WTC11 (cell line): ENCODE results near the gene TCF7L2. TPM values are rescaled to one million over a fixed set of nuclear protein-coding genes. Genes with fewer than 3 reads are reported as not detected.

ENCODE experiments used
- ATAC-seq: fragments of 200-7000 bp; cut with Tn5 transposase; 2 replicates; pipeline ENCODE4 v1.10.0; 2021; ENCODE audit warnings: mild to moderate bottlenecking, moderate library complexity
- CTCF ChIA-PET: fragments of 300-600 bp; sonication (Branson Sonifier 250); formaldehyde crosslinking; loops from one replicate; lab custom pipeline; 2021; ENCODE audit warnings: antibody characterized with exemption; lab: Charles Lee
- POLR2A ChIA-PET: fragments of 350-600 bp; sonication (Branson Sonifier 250); formaldehyde crosslinking; loops from one replicate; lab custom pipeline; 2021; ENCODE audit warnings: antibody characterized with exemption; lab: Charles Lee
- DNase-seq: peaks from one replicate; pipeline ENCODE4 v3.0.0; 2021; ENCODE audit warnings: low spot score
- H3K27ac Mint-ChIP-seq: 2 replicates; pipeline ENCODE4 v1.8.0; 2021; ENCODE audit warnings: mixed read lengths
- H3K27me3 Mint-ChIP-seq: 2 replicates; pipeline ENCODE4 v1.8.0; 2021; ENCODE audit warnings: low read depth, mild to moderate bottlenecking, moderate library complexity, mixed read lengths
- H3K36me3 Mint-ChIP-seq: 2 replicates; pipeline ENCODE4 v1.8.0; 2021; ENCODE audit warnings: mixed read lengths
- H3K4me1 Mint-ChIP-seq: 2 replicates; pipeline ENCODE4 v1.8.0; 2022; ENCODE audit warnings: mixed read lengths
- H3K4me3 Mint-ChIP-seq: 2 replicates; pipeline ENCODE4 v1.8.0; 2021; ENCODE audit warnings: mild to moderate bottlenecking, moderate library complexity, mixed read lengths
- H3K9me3 Mint-ChIP-seq: 2 replicates; pipeline ENCODE4 v1.8.0; 2021; ENCODE audit warnings: mixed read lengths
- AR ChIP-seq: fragments of 250-450 bp; sonication (Bioruptor Pico); IDR thresholded peaks from 2 replicates; pipeline ENCODE4 v1.9.0; 2021; ENCODE audit warnings: mild to moderate bottlenecking
- FOXJ3 ChIP-seq: sonication (generic); formaldehyde crosslinking; IDR thresholded peaks from 2 replicates; pipeline ENCODE4 v1.9.0; 2021; ENCODE audit warnings: missing genetic modification reagents, mild to moderate bottlenecking, borderline replicate concordance
- FOXP4 ChIP-seq: sonication (generic); formaldehyde crosslinking; IDR thresholded peaks from 2 replicates; pipeline ENCODE4 v1.8.0; 2022; ENCODE audit warnings: mild to moderate bottlenecking, missing genetic modification reagents
- GRHL2 ChIP-seq: fragments of 250-450 bp; sonication (Bioruptor Pico); IDR thresholded peaks from 2 replicates; pipeline ENCODE4 v1.8.0; 2022; ENCODE audit warnings: mild to moderate bottlenecking, moderate library complexity; ENCODE audit not compliant: insufficient replicate concordance, severe bottlenecking
- HMGA2 ChIP-seq: fragments of 250-450 bp; sonication (Bioruptor Pico); IDR thresholded peaks from 2 replicates; pipeline ENCODE4 v1.4.0; 2021; ENCODE audit warnings: mild to moderate bottlenecking, moderate library complexity
- IRF1 ChIP-seq: sonication (generic); formaldehyde crosslinking; IDR thresholded peaks from 2 replicates; pipeline ENCODE4 v1.8.0; 2023; ENCODE audit warnings: missing genetic modification reagents
- JUN ChIP-seq: sonication (generic); formaldehyde crosslinking; IDR thresholded peaks from 2 replicates; pipeline ENCODE4 v1.8.0; 2023; ENCODE audit warnings: mild to moderate bottlenecking, missing genetic modification reagents
- KAT7 ChIP-seq: sonication (generic); formaldehyde crosslinking; IDR thresholded peaks from 2 replicates; pipeline ENCODE4 v1.8.1; 2023; ENCODE audit warnings: missing genetic modification reagents, mild to moderate bottlenecking, borderline replicate concordance
- MLX ChIP-seq: sonication (generic); formaldehyde crosslinking; IDR thresholded peaks from 2 replicates; pipeline ENCODE4 v1.8.1; 2023; ENCODE audit warnings: mild to moderate bottlenecking, missing genetic modification reagents, moderate library complexity
- NFATC4 ChIP-seq: fragments of 250-450 bp; sonication (Bioruptor Pico); IDR thresholded peaks from 2 replicates; pipeline ENCODE4 v1.9.0; 2021; ENCODE audit warnings: mild to moderate bottlenecking
- NFE2L1 ChIP-seq: sonication (generic); formaldehyde crosslinking; IDR thresholded peaks from 2 replicates; pipeline ENCODE4 v1.8.1; 2023; ENCODE audit warnings: missing genetic modification reagents
- NR1H2 ChIP-seq: sonication (generic); formaldehyde crosslinking; IDR thresholded peaks from 2 replicates; pipeline ENCODE4 v1.9.0; 2021; ENCODE audit warnings: mild to moderate bottlenecking, moderate library complexity, missing genetic modification reagents
- OVOL2 ChIP-seq: fragments of 250-450 bp; sonication (Bioruptor Pico); IDR thresholded peaks from 2 replicates; pipeline ENCODE4 v1.9.0; 2021; ENCODE audit warnings: mild to moderate bottlenecking, borderline replicate concordance
- RELA ChIP-seq: sonication (generic); formaldehyde crosslinking; IDR thresholded peaks from 2 replicates; pipeline ENCODE4 v1.8.1; 2022; ENCODE audit warnings: missing genetic modification reagents, mild to moderate bottlenecking, borderline replicate concordance
- SOX15 ChIP-seq: fragments of 250-450 bp; sonication (Bioruptor Pico); IDR thresholded peaks from 2 replicates; pipeline ENCODE4 v1.9.0; 2021; ENCODE audit warnings: mild to moderate bottlenecking
- TEAD1 ChIP-seq: sonication (generic); formaldehyde crosslinking; IDR thresholded peaks from 2 replicates; pipeline ENCODE4 v1.8.0; 2022; ENCODE audit warnings: mild to moderate bottlenecking, missing genetic modification reagents
- ZMAT4 ChIP-seq: fragments of 250-450 bp; sonication (Bioruptor Pico); IDR thresholded peaks from 2 replicates; pipeline ENCODE4 v1.9.0; 2021; ENCODE audit warnings: mild to moderate bottlenecking
- ZNF121 ChIP-seq: sonication (generic); formaldehyde crosslinking; IDR thresholded peaks from 2 replicates; pipeline ENCODE4 v1.8.0; 2023; ENCODE audit warnings: missing genetic modification reagents
- ZNF138 ChIP-seq: sonication (generic); formaldehyde crosslinking; conservative IDR thresholded peaks from 2 replicates; pipeline ENCODE4 v1.8.1; 2022; ENCODE audit warnings: mild to moderate bottlenecking, moderate library complexity, missing genetic modification reagents
- ZNF232 ChIP-seq: sonication (generic); formaldehyde crosslinking; IDR thresholded peaks from 2 replicates; pipeline ENCODE4 v1.8.0; 2022; ENCODE audit warnings: mild to moderate bottlenecking, missing genetic modification reagents
- ZNF423 ChIP-seq: fragments of 250-450 bp; sonication (Bioruptor Pico); IDR thresholded peaks from 2 replicates; pipeline ENCODE4 v2.1.2; 2022; ENCODE audit warnings: mild to moderate bottlenecking, moderate library complexity
- ZSCAN18 ChIP-seq: fragments of 250-450 bp; sonication (Bioruptor Pico); IDR thresholded peaks from 2 replicates; pipeline ENCODE4 v2.1.2; 2022; ENCODE audit warnings: mild to moderate bottlenecking, moderate library complexity
- total RNA-seq: library from RNA; stranded (reverse); gene quantifications from 3 replicates; pipeline ENCODE4 v1.2.3, GENCODE V29; 2021
- TF ChIP-seq, protein P1 (sequence below): sonication (generic); formaldehyde crosslinking; IDR thresholded peaks from 2 replicates; pipeline ENCODE4 v1.8.0; 2022; ENCODE audit warnings: mild to moderate bottlenecking, missing genetic modification reagents
- TF ChIP-seq, protein P2 (sequence below): sonication (generic); formaldehyde crosslinking; IDR thresholded peaks from 2 replicates; pipeline ENCODE4 v1.8.0; 2022; ENCODE audit warnings: missing genetic modification reagents

The TCF7L2 gene
- total RNA-seq, 1 experiment from 2014 or later: 44.5 TPM

DNA sequence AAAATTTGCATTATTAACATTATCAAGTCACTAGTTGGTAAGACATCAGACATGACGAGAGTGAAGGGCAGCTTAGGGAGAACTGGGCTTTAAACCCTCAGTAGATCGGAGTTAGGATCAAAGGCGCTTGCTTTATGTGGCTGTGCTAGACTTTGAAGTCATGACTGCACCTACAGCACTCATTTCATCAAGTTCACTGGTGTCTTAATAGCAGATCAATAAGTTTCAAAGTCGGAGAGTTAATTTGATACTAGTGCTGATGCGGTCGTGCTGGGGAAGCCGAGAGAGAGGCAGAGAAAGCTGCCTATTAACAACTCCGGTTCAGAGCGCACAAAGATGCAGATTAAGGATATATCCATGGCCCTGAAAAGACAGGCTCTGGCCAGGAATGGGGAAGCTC lies 172.9 kb downstream of the TCF7L2 start:
- Mint-ChIP-seq H3K27me3 (no peaks in the 10 kb centered on the region), H3K36me3 (no peaks in the 10 kb centered on the region), H3K4me1 (peaks cover 76% of the 10 kb centered on the region), H3K4me3 (no peak overlapping the region), H3K9me3 (no peaks in the 10 kb centered on the region), H3K27ac (peak overlapping the region; percentile 25)
- ChIA-PET CTCF (no interaction called here), POLR2A (no interaction called here)
- DNase-seq (no peak), ATAC-seq (no peak)
- TF ChIP-seq NR1H2 (CRISPR knock-in tag) (no peak), OVOL2 (no peak), NFATC4 (CRISPR knock-in tag) (no peak), JUN (CRISPR knock-in tag) (no peak), MLX (no peak), ZNF121 (CRISPR knock-in tag) (no peak), FOXJ3 (CRISPR knock-in tag) (no peak), GRHL2 (CRISPR knock-in tag) (no peak)
- TF ChIP-seq, protein P1, sequence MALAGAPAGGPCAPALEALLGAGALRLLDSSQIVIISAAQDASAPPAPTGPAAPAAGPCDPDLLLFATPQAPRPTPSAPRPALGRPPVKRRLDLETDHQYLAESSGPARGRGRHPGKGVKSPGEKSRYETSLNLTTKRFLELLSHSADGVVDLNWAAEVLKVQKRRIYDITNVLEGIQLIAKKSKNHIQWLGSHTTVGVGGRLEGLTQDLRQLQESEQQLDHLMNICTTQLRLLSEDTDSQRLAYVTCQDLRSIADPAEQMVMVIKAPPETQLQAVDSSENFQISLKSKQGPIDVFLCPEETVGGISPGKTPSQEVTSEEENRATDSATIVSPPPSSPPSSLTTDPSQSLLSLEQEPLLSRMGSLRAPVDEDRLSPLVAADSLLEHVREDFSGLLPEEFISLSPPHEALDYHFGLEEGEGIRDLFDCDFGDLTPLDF (CRISPR knock-in tag): no peak
- TF ChIP-seq, protein P2, sequence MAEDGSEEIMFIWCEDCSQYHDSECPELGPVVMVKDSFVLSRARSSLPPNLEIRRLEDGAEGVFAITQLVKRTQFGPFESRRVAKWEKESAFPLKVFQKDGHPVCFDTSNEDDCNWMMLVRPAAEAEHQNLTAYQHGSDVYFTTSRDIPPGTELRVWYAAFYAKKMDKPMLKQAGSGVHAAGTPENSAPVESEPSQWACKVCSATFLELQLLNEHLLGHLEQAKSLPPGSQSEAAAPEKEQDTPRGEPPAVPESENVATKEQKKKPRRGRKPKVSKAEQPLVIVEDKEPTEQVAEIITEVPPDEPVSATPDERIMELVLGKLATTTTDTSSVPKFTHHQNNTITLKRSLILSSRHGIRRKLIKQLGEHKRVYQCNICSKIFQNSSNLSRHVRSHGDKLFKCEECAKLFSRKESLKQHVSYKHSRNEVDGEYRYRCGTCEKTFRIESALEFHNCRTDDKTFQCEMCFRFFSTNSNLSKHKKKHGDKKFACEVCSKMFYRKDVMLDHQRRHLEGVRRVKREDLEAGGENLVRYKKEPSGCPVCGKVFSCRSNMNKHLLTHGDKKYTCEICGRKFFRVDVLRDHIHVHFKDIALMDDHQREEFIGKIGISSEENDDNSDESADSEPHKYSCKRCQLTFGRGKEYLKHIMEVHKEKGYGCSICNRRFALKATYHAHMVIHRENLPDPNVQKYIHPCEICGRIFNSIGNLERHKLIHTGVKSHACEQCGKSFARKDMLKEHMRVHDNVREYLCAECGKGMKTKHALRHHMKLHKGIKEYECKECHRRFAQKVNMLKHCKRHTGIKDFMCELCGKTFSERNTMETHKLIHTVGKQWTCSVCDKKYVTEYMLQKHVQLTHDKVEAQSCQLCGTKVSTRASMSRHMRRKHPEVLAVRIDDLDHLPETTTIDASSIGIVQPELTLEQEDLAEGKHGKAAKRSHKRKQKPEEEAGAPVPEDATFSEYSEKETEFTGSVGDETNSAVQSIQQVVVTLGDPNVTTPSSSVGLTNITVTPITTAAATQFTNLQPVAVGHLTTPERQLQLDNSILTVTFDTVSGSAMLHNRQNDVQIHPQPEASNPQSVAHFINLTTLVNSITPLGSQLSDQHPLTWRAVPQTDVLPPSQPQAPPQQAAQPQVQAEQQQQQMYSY (CRISPR knock-in tag): no peak

GRCh38 chr10:113124724-113125123 lies 174.7 kb downstream of the TCF7L2 start:
- Mint-ChIP-seq H3K27ac (no peak overlapping the region), H3K9me3 (no peaks in the 10 kb centered on the region), H3K27me3 (no peaks in the 10 kb centered on the region), H3K4me1 (peaks cover 81% of the 10 kb centered on the region), H3K36me3 (no peaks in the 10 kb centered on the region), H3K4me3 (no peak overlapping the region)
- ChIA-PET CTCF (interaction anchor here (0.7 to 0.9 kb wide), 2 partner anchors 40 to 228 kb away, joined by 3 read pairs; no protein-coding TSS in a partner anchor), POLR2A (no interaction called here)
- no peak for ATAC-seq
- DNase-seq: no peak
- no peak for TF ChIP-seq NFE2L1 (CRISPR knock-in tag)
- TF ChIP-seq ZNF232: no peak
- TF ChIP-seq RELA (CRISPR knock-in tag): no peak
- TF ChIP-seq ZSCAN18: no peak
- no peak for TF ChIP-seq TEAD1 (CRISPR knock-in tag)
- TF ChIP-seq ZNF423: no peak
- TF ChIP-seq ZMAT4 (CRISPR knock-in tag): no peak
- TF ChIP-seq JUN (CRISPR knock-in tag): no peak
- TF ChIP-seq SOX15 (CRISPR knock-in tag): no peak
- no peak for TF ChIP-seq ZNF138
- no peak for TF ChIP-seq OVOL2
- TF ChIP-seq IRF1 (CRISPR knock-in tag): no peak
- no peak for TF ChIP-seq HMGA2 (CRISPR knock-in tag)
- no peak for TF ChIP-seq FOXP4 (CRISPR knock-in tag)
- TF ChIP-seq KAT7 (CRISPR knock-in tag): no peak
- no peak for TF ChIP-seq AR (CRISPR knock-in tag)
